GM12864 (cell line): ENCODE data around the gene THBS2.
"Not testable (repeated sequence)": the region's sequence is repeated elsewhere in the genome, so short reads cannot be mapped to it uniquely, and the experiment has no call there.

Source experiments
- DNase-seq: peaks from one replicate; pipeline ENCODE4 v3.0.0-alpha.2; 2011; ENCODE audit warnings: low read depth
- H3K4me3 ChIP-seq: 2 replicates; pipeline ENCODE4 v1.5.1; 2011; ENCODE audit warnings: mild to moderate bottlenecking, low read depth, low read length, control low read depth
- TF ChIP-seq, protein P1 (sequence below): IDR thresholded peaks from 2 replicates; pipeline ENCODE4 v1.5.1; 2011; ENCODE audit warnings: low read depth, mild to moderate bottlenecking, moderate library complexity, low read length, control low read depth, inconsistent platforms; ENCODE audit errors: missing control alignments

The THBS2 gene

DNA sequence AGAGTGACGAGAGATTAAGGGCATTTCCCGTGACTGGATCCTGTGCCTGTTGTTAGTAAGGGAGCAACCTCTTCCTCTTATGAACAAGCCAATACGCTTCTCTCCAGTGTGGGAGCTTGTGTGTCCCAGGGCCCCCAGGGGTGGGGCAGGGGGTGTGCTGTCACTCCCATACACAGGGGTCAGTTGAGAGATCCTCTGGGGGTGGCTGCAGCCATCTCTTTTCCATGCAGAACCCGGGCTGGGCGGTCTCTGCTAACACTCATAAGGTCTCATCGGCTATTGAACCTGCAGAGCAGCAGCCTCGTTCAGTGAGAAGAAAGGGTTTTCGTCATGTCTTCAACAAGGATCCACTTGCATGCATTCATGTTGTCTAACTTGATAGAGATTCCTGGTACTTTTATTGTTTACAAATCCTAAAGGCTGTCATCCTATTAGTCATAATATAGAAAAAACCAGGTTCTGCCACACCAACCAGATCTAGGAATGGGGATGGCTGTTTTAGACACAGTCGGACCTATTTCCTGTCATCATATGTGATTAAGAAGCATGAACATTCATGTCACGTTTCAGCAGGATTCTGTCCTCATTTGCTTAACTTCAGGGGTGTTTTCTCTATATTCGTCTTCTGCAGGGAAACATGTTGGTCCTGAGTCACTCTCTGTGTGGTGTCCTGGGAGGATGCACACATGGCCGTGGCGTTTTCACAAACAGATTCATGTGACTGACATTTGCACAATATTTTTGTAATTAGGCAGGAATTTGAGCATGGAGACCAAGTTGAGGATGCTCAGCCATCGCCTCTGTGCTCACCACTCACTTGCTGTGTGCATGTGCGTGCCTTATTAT is 13.3 kb upstream of the THBS2 start:
- DNase-seq = no peak
- no peak overlapping the region for H3K4me3 ChIP-seq
- TF ChIP-seq, protein P1, sequence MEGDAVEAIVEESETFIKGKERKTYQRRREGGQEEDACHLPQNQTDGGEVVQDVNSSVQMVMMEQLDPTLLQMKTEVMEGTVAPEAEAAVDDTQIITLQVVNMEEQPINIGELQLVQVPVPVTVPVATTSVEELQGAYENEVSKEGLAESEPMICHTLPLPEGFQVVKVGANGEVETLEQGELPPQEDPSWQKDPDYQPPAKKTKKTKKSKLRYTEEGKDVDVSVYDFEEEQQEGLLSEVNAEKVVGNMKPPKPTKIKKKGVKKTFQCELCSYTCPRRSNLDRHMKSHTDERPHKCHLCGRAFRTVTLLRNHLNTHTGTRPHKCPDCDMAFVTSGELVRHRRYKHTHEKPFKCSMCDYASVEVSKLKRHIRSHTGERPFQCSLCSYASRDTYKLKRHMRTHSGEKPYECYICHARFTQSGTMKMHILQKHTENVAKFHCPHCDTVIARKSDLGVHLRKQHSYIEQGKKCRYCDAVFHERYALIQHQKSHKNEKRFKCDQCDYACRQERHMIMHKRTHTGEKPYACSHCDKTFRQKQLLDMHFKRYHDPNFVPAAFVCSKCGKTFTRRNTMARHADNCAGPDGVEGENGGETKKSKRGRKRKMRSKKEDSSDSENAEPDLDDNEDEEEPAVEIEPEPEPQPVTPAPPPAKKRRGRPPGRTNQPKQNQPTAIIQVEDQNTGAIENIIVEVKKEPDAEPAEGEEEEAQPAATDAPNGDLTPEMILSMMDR = no peak

DNA sequence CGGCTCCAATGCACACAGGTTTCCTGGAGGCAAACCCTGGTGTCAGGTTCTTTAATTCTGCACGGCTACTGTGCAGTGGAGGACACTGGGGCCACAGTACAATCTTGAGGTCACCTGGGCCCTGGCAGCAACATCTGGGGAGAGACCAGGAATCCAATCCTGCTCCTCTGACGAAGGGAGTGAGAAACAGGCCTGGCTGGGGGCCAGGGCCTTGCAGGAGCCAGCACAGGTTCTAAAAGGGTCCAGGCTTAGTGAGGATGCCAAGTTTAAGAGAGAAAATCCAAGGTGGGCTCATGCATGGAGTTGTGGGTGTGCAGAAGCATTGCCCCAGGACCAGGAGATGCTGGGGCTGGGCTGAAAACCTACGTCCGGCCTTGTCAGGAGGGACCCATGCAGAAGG is 12.6 kb upstream of the THBS2 start:
- TF ChIP-seq, protein P1 = no peak
- no peak for DNase-seq
- no peak overlapping the region for H3K4me3 ChIP-seq

DNA sequence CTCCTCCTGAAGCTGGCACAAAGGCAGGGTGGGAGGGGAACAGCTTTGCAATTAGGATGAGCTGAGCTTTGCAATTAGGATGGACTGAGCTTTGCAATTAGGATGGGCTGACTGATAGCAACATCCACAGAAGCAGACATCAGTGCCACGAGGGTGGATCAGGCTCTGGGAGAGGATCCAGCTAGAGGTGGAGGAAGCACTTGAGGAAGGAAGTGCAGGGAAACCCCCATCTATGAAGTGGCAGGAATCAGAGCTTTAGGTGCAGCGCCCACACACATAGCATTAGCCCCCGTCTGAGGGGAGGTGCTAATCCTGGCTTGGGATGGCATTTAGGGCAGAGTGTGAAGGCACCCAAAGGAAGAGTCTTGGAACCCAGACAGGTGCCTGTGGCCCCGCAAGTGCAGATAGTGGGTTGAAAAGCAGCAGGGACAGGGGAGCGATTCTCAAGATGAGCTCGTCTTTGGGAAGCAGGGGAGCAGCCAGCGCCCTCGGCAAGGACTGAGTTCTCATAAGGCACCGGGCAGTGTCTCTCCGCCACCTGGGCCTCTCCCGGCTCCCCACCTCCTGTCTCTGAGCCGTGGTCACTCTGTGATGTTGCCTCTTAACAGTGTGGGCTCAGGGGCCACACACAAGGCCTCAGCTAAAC is 12.0 kb upstream of the THBS2 start:
- H3K4me3 ChIP-seq = no peak overlapping the region
- DNase-seq = no peak
- TF ChIP-seq, protein P1 = no peak

DNA sequence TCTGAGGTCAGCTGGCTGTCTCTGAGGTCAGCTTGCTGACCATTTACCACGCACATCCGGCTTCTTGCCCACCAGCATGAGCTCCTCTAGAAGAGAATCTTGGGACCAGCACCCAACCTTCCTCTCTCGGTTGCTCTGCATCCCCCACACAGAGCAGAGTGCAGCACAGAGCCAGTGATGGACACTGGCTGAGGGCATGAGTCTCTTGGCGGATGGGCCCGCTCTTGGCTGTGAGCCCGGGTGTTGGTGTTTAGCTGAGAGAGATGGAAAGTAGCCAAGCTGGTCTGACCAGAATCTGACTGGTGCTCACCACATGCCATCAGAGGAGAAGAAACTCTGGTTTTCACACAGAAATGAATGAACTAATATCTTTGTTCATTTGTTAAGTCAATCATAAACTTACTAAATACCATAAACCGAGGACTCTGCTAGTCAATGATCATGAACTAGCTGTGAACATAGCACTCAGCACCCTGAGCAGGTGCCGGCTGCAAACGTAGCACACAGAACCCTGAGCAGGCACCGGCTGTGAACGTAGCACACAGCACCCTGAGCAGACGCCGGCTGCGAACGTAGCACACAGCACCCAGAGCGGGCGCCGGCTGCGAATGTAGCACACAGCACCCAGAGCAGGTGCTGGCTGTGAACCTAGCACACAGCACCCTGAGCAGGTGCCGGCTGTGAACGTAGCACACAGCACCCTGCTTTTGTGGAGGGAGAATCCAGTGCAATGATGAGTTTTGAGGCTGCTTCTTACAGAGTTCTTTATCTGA is 10.4 kb upstream of the THBS2 start:
- TF ChIP-seq, protein P1 = no peak
- DNase-seq = no peak
- H3K4me3 ChIP-seq = no peak overlapping the region

DNA sequence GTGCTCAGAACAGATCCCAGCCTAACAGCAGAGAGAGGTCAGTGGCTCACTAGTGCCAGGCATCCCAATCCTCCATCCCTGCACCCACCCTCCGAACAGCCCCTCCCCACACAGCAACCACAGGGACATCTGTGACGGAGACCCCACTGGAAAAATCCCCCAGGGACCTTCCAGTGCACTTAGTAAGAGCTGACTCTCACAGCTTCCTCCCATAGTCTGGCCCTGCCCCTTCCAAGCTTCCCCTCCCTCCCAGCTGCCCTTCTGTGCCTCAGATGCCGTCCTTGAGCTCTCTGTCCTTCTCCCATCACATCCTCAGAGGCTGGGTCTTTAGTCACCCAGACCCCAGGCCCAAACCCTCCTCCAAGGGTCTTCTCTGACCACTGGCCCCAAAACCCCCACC is 9.7 kb upstream of the THBS2 start:
- H3K4me3 ChIP-seq = no peak overlapping the region
- TF ChIP-seq, protein P1 = no peak
- no peak for DNase-seq

DNA sequence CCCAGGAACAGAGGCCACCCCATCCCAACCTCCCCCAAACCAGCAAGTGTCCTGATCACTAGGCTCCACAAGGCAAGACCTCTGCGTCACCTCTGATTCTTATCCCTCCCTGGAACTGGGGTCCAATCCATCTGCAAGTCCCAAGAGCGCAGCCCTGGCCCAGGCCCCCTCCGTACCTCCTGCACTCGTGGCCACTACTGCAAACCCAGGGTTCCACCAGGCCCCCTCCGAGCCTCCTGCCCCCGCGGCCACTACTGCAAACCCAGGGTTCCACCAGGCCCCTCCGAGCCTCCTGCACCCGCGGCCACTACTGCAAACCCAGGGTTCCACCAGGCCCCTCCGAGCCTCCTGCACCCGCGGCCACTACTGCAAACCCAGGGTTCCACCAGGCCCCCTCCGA is 9.0 kb upstream of the THBS2 start:
- not testable (repeated sequence) for H3K4me3 ChIP-seq, DNase-seq

DNA sequence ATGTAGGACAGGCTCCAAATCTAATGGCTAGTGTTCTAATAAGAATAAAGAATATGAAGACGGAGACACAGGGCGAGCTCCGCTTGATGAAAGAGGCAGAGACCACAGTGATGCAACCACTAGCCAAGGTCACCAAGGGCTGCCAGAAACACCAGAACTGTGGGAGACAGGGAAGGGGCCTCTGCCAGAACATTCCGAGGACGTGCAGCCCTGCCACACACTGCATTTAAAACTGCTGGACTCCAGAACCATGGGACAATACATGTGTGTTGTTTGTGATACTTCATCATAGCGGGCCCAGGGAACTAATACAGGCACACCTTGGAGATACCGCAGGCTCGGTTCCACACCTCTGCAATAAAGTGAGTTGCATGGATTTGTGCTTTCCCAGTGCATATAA is 2.9 kb upstream of the THBS2 start:
- DNase-seq = no peak
- TF ChIP-seq, protein P1 = no peak
- H3K4me3 ChIP-seq = no peak overlapping the region
